ENCODE results near the gene ALX3.

ALX3 gene

GRCh38 chr1:110053552-110054428, 16.7 kb downstream of the ALX3 start:
- POLR2A ChIA-PET = interaction anchor here (1.1 kb wide), 1 partner anchor 12 kb away, joined by 3 read pairs; no protein-coding TSS in a partner anchor

More at GRCh38 chr1:110053552-110054428, 16.7 kb downstream of the ALX3 start:
- TF ChIP-seq SCRT2 (tag by site-specific recombination; IDR thresholded peaks at IDR 0.05) (peak; percentile 87), ZBTB48 (tag by site-specific recombination; IDR thresholded peaks at IDR 0.05) (no peak), ZNF830 (tag by site-specific recombination; IDR thresholded peaks at IDR 0.05; ENCODE audit: low read depth) (no peak), ZNF654 (tag by site-specific recombination; IDR thresholded peaks at IDR 0.05; ENCODE audit: low read depth) (peak; percentile 51), MEIS1 (CRISPR knock-in tag; IDR thresholded peaks at IDR 0.05; ENCODE audit: borderline replicate concordance) (no peak), YY1 (tag by site-specific recombination; IDR thresholded peaks at IDR 0.05) (no peak), CTCF (tag by site-specific recombination; IDR thresholded peaks at IDR 0.05) (peak; percentile 92), ZNF776 (tag by site-specific recombination; IDR thresholded peaks at IDR 0.05; ENCODE audit: borderline replicate concordance) (no peak), ZNF398 (tag by site-specific recombination; IDR thresholded peaks at IDR 0.05) (no peak), ZNF121 (tag by site-specific recombination; IDR thresholded peaks at IDR 0.05) (no peak), ZNF548 (tag by site-specific recombination; IDR thresholded peaks at IDR 0.05) (no peak), SP7 (tag by site-specific recombination; IDR thresholded peaks at IDR 0.05) (0 out of 2 replicates have a peak, but pooled peaks have one; percentile 12), SP2 (tag by site-specific recombination; IDR thresholded peaks at IDR 0.05) (no peak), ZNF274 (IDR thresholded peaks at IDR 0.05; ENCODE audit: low read length) (no peak), ZNF274 (tag by site-specific recombination; IDR thresholded peaks at IDR 0.05; ENCODE audit: borderline replicate concordance) (no peak), ZBTB11 (tag by site-specific recombination; conservative IDR thresholded peaks at IDR 0.05; ENCODE audit: low read depth) (no peak)
- Histone ChIP-seq H3K27ac (ENCODE audit: extremely low read depth, low read depth, low read length) (no peak overlapping the region), H3K4me1 (ENCODE audit: control insufficient read depth, insufficient read depth, low read length) (no peaks in the 10 kb centered on the region), H3K36me3 (ENCODE audit: control insufficient read depth in 2 of 2, insufficient read depth in 1 of 2, low read length in 2 of 2) (peaks cover 9 to 99% of the 10 kb centered on the region in 2 experiments), H3K9me3 (ENCODE audit: control insufficient read depth, insufficient read depth, low read depth, low read length) (no peaks in the 10 kb centered on the region), H3K4me3 (ENCODE audit: low read depth, low read length) (no peak overlapping the region)
- CTCF ChIA-PET = interaction anchor here (0.6 to 8.6 kb wide), 37 partner anchors 8 to 560 kb away, joined by 3 to 92 read pairs (median 5); partner anchors contain the start of genes CYB561D1, STRIP1 and UBL4B
